Hematopoietic multipotent progenitor cell treated with erythropoietin and hydrocortisone succinate and interleukin-3 and kit ligand, for 4 days (in vitro differentiated cells): ENCODE measurements around the gene KRT7.
"Not testable (repeated sequence)": the region's sequence is repeated elsewhere in the genome, so short reads cannot be mapped to it uniquely, and the experiment has no call there.

ENCODE experiments used
- DNase-seq: peaks from one replicate; pipeline ENCODE4 v3.0.0-alpha.2; 2015

Gene KRT7

DNA sequence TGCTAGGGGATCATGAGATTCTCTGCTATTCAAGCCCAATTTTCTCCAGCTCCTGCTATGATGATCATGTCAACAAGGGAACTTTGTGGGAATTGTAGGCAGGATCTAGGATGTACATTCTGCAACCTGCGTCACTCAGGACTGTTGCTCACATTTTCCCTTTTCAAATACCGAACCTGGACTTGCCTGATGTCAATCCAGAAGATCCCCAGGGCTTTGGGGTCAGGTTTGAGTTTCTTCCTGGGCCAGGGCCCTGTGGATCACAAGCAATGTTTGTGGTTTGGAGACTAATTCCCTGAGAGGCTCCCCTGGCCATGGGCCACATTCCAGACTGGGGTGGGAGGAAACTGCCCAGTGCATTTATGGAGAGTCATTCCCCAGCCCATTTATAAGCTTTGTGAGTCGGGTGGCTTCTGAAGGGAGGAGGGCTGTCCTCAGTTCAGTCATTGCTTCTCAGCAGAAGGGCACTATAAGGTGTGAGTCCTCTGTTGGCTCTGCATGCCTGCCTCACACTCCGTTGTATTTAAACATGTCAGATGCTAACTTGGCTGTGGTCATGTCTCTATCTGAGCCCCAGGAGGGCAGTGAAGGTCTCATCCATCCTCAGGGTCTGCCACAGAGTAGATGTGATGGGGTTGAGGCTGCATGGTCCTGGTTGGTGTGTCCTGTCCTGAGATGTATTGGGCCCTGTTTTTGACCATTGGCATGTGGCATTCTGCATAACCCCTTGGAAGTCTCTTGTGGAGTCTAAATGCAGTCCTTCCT is 47.9 kb downstream of the KRT7 start:
- no peak for DNase-seq

DNA sequence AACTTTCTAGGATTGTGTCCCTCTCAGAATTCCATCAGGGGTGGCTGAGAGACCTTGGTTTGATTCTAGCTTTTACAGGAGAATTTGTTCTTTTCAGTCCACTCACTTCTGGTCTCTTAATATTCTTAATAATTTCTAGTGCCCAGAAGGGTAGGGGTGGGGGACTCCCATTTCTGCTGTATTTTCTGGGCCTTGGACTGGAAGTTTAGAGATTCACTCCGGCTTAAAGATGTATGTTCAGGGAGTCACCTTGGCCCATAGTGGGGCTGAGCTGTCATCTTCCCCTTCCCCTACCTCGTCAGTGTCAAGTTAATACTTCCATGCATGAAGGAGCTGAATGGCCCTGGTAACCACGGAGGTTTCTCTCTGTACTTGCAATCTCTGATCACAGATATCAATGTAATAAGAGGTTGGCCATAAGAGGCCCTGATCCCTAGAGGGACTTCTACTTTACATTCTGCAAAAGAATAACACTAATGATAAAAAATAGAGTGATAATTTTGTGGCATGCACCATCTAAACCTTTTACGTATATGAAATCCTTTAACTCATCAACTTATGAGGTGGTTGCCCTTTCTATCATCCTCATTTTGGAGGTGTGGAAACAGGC is 51.6 kb downstream of the KRT7 start:
- peak; percentile 8 for DNase-seq

DNA sequence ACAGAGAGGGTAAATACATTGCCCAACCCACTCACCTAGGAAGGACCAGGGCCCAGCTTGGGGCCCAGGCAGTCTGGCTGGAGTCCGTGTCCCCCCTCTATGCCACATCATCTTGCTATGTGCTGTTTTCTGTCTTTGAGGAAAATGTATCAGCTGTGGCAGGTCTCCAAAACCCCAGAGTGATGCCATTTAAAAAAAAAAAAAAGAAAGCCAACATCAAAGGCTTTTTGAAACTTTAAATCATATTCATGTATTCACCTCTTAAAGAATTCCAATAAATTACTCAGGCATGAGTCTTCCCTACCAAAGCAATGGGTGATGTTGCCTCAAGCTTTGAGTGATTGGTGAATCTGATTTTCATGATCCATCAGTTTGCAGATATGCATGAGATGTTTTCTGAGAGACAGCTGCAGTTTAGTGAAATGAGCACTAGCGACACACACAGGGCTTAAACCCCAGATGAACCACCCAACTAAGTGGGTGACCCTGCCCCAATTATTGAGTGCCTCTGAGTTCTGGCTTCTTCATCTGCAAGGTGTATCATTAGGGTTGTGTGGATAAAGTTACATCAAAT is 52.2 kb downstream of the KRT7 start:
- no peak for DNase-seq

DNA sequence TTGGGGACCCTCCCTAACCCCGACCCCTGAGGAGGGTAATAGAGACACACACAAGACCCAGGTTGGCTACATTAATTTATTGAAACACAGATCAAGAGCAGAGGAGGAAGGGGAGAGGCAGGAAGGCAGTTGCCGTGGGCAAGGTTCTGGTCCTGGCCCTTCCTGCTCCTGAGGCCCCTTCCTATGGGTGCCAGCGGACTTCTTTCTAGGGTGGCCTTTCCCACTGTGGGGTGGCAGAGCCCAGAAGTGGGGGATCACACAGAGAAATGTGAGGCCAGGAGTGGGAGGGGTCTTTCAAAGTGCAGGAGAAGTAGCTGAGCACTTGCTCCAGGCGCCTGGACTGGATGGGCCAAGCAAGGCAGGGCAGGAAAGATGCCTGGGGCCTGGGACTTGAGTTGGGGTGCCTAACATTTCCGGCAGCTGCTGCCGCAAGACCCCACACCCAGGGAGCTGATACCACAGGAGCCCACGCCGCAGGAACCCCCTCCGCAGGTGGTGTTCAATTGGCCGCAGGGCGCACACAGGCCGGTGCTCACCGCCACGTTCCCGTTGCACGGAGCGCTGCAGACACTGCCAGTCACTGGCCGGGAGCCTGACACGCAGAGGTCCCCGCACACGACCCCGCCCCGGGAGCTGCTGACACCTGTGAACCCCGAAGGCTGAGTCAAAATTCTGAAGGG is 52.9 kb downstream of the KRT7 start:
- no peak for DNase-seq

DNA sequence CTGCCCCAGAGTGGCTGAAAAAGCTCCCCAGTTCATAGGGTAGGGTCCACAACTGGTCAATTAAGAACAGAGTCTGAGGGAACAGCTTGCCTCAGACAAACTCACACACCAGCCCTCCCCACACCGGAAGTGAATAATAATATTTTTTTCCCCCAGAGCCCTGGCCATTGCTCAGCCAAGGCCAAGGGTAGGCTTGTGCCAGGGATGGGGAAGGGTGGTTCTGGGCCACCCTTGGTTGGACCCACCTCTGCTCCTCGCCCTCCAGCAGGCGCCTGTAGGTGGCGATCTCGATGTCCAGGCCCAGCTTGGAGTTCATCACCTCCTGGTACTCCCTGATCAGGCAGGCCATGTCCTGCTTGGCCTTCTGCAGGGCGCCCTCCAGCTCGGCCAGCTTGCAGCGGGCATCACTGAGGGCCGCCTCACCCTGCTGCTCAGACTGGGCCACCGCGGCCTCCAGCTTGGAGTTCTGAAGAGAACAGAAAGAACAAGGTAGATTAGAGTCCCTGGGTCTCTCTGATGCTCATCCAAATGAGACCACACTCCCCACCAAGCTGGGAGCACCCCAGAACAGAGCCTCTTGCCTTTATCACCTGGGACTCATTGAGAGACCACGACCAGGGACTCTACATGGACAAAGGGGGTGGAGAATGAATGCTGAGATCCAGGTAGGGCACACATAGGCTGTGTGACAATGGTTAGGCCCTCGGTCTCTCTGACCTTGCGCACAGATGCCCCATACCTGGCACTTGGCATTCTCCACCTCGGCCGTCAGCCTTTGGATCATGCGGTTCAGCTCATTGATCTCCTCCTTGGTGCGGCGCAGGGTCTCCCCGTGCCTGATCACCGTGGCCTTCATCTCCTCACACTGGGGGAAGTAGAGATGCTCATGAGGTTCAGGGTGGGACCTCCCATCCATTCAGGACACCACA is 54.1 kb downstream of the KRT7 start:
- not testable (repeated sequence) for DNase-seq

DNA sequence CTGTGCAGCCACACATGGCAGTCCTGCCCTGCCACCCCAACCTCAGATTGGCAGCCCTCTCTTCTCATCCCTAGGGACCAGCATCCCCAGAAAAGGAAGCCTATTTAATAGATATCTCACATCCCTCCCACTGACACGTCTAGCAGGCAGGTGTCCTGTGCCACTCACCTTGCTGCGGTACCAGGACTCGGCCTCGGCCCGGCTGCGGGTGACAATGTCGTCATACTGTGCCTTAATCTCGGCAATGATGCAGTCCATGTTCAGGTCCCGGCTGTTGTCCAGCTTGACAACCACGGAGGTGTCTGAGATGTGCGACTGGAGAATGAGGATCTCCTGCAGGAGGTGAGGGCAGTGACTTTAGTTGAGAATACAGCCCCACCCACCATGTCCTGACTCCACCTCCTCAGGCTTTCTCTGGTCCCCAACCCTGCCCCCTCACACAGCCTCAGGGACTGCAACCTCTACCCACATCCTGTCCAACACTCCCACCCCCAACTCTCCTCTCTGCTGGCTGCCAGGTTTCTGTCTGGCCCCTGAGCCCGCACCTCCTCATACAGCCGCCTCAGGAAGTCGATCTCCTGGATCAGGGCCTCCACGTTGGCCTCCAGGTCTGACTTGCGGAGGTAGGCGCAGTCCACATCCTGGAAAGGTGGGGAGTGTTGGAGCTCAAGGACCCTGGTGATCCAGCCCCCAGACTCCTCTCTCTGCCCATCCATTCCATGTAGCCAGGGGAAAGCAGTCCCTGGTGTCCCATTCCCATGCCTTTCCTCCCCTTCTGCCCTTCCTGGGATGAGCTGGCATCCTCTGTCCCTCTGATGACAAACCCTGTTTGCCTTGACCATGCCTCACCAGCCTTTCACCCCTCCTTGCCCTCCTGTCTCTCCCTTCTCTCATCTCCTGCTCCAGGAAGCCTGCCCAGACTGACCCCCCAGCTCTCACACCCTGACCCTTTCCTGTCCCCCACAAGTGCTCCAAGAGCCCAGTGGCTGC is 55.1 kb downstream of the KRT7 start:
- DNase-seq: peak; percentile 47

DNA sequence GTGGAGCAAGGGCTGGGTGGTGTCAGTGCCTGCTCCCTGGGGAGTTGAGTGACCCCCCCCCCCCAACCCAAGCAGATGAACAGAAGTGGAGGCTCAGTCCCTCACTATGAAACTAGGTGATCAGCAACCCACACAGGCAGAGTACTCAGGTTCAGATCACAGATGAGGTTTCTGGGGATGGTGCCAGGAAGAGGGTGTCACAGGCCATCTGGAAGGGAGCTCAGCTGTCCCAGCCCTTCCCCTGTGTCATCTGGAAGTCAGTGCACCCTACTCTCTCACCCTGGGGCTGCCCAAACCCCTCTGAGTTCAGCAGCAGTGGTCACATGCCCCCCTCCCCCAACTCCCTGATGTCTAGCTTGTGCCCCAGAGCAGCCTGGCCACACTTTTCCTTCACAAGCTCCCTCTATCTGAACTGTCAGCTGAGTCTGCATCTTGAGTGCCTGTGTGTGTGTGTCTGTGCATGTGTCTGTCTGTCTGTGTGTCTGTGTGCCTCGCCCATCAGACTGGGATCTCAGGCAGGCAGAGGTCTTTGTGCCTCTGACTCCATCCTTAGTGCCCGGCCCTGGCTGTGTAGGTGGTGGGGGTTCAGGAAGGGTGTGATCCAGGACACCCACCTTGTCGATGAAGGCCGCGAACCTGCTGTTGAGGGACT is 57.6 kb downstream of the KRT7 start:
- not testable (repeated sequence) for DNase-seq

DNA sequence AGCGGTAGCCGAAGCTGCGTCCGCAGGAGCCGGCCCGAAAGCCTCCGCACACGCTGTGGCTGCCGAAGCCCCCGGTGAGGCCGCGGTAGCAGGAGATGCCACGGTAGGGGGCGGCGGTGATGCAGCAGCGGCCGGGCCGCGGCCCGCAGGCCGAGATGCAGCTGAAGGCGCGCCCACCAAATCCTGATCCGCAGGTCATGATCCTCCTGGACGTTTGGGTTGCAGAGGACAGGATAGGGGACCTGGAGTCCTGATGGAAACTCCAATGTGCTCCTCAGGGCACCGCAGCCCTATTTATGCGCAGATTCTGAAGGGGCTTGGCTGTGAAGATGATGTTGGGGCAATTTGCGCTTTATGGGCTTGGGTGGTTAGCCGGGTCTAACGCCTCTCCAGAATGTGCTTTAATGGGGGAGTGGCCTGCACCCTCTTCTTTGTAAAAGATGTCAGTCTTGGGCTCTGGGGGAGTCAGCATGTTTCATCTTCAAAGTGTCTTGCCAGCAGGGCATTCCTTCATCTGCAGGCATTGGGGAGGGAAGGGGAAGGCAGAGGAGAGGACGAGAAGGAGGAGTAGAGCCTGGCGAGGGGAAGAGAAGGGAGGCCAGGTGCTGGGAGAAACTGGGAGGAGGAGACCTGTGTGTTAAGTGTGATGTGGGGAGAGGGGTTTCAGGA is 58.4 kb downstream of the KRT7 start, which contains the start of gene KRT81:
Gene KRT81, minus strand, starts transcription at position 268 of the 669 bp plus-strand sequence. Its CDS starts 69 bp downstream, at position 199.
- DNase-seq: no peak

DNA sequence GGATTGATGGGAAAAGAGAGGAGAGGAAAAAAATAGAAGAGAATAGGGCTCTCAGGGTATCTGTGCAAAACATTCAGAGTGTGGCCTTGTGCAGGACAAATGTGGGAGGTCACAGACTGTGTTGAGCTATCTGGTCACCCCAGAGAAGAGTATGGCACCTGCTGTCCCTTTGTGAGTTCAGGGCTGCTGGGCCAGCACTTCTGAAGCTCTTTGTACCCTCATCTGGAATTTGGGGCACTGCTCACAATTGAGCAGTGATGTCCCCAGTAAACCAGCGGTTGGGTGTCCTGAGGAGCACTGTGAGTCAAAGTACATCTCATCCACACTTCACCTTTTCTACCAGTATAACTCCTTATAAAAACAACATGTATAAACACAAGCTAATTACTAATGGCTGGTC is 60.9 kb downstream of the KRT7 start:
- no peak for DNase-seq

DNA sequence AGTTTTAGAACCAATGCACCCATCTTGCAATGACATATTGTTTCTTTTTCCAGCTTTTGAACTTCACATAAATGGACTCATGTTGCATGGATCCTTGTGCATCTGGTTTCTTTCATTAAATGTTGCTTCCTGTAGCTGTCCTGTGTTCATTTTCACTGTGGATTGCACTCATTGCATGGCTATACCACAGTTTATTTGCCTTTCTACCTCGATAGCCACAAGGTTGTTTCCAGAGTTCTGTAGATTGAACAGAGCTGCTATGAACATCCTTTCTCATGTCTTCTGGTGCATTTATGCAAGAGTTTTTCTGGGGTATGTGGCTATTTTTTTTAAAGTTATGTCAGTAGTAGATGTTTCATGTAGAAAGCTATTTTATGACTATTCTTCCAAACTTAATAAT is 61.8 kb downstream of the KRT7 start:
- DNase-seq: no peak

DNA sequence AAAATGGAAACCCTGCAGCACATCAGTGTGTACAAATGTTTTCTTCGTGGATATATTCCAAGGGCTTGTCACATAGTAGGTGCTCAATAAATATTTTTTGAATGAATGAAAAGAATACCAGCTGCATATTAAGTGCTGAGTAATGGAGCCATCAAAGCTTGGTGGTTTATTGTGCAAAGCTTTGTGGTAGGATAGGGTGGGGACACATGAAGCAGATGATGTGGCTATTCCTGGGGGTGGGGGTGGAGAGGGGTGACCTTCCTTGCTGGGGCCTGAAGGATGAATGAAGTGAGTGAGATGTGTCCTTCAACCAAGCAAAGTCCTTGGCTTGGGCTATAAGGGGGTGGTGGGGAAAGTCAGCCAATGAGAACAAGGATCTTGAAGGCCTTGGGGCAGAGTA is 62.6 kb downstream of the KRT7 start:
- DNase-seq: peak; percentile 73

DNA sequence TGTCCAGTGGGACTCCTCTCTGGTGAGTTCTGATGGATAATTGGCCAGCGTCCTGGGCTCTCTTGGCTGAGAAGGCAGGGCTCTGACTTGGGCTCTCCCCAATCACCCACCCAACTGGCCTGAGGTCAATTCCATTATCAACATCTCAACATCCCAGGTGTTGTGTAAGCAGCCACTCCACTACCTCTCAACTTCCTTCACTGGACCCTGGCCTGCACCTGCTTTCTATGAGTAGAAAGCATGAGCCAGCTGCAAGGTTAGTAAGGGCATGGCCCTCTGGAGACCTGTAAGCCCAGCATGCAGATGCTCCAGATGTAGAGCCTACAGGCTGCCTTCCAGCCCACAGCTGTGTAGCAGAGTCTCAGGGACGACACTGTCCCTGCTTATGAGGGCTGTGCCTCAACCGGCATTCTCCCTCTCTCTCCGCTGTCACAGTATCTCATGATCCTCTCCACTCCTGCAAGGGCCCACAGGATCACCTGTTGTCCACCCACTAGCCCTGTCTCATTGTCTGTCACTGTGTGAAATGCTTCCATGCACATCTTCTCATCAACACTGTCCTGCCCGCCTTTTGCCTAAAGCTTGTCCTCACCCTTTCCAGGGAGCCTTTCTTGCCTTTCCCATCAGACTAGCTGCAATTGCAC is 63.7 kb downstream of the KRT7 start:
- no peak for DNase-seq
